ENCODE results near the gene ING4.

- TF ChIP-seq EP300 (IDR thresholded peaks at IDR 0.05; ENCODE audit: borderline replicate concordance in 1 of 2, low read depth in 1 of 2, low read length in 1 of 2) (no peak), NRF1 (IDR thresholded peaks at IDR 0.05; ENCODE audit: low read depth, low read length) (no peak), SMC3 (IDR thresholded peaks at IDR 0.05; ENCODE audit: low read depth, low read length) (peak; percentile 33), POLR2AphosphoS5 (IDR thresholded peaks at IDR 0.05; ENCODE audit: low read depth, low read length) (no peak), EZH2phosphoT487 (IDR thresholded peaks at IDR 0.05; ENCODE audit: borderline replicate concordance, low read depth) (no peak), CTCF (IDR thresholded peaks at IDR 0.05) (peak; percentile 76)
Observed at GRCh38 chr12:6684609-6685008, 21.7 kb upstream of the ING4 start.

Data from SK-N-SH (cell line).